GM08714 (cell line): ENCODE measurements around the gene NCBP2L.

ENCODE experiments used
- H3K4me3 ChIP-seq: fragments of 200-500 bp; sonication (Bioruptor generic); 2 replicates; pipeline ENCODE4 v1.5.1; 2014; ENCODE audit warnings: mild to moderate bottlenecking, low read length, inconsistent platforms
- ZNF274 ChIP-seq: IDR thresholded peaks from 2 replicates; pipeline ENCODE4 v1.6.1; 2012; ENCODE audit warnings: mild to moderate bottlenecking, low read depth, low read length

Gene NCBP2L

GRCh38 chrX:107840971-107841370 lies 63.4 kb downstream of the NCBP2L start:
- H3K4me3 ChIP-seq, result no peak overlapping the region
- TF ChIP-seq ZNF274, result no peak

GRCh38 chrX:107842715-107843400 lies 65.3 kb downstream of the NCBP2L start:
- no peak for TF ChIP-seq ZNF274

More at GRCh38 chrX:107842715-107843400, 65.3 kb downstream of the NCBP2L start:
- no peak overlapping the region for H3K4me3 ChIP-seq
